ENCODE data around the gene MANSC1.

MANSC1 gene

GRCh38 chr12:12282202-12282601 lies 67.8 kb downstream of the MANSC1 start:
- TF ChIP-seq, protein P1, sequence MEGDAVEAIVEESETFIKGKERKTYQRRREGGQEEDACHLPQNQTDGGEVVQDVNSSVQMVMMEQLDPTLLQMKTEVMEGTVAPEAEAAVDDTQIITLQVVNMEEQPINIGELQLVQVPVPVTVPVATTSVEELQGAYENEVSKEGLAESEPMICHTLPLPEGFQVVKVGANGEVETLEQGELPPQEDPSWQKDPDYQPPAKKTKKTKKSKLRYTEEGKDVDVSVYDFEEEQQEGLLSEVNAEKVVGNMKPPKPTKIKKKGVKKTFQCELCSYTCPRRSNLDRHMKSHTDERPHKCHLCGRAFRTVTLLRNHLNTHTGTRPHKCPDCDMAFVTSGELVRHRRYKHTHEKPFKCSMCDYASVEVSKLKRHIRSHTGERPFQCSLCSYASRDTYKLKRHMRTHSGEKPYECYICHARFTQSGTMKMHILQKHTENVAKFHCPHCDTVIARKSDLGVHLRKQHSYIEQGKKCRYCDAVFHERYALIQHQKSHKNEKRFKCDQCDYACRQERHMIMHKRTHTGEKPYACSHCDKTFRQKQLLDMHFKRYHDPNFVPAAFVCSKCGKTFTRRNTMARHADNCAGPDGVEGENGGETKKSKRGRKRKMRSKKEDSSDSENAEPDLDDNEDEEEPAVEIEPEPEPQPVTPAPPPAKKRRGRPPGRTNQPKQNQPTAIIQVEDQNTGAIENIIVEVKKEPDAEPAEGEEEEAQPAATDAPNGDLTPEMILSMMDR (IDR thresholded peaks at IDR 0.05; ENCODE audit: insufficient read depth, low read depth, low read length, missing control alignments): no peak
- no peak overlapping the region for H3K4me3 ChIP-seq (ENCODE audit: low read depth, low read length)
- no peak for DNase-seq (ENCODE audit: low read depth)

DNA sequence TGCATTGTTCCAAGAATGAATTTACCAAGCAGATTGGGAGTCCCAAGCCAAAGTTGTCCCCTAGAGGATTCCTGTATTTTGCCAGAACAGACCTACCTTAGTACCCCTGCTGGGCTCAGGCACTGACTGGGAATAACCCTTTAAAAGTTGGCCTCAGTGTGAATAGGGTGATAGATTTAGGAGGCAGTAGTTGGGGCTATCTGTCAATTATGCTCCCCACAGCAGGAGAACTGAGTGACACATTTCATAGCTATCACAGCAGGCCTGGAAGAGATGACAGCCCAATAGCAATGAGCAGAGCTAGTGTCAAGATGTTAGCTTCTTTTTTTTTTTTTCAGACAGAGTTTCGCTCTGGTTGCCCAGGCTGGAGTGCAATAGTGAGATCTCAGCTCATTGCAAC lies 68.9 kb downstream of the MANSC1 start:
- H3K4me3 ChIP-seq (ENCODE audit: low read depth, low read length): no peak overlapping the region
- TF ChIP-seq, protein P1 (IDR thresholded peaks at IDR 0.05; ENCODE audit: insufficient read depth, low read depth, low read length, missing control alignments): no peak
- no peak for DNase-seq (ENCODE audit: low read depth)

GRCh38 chr12:12278899-12279298 lies 71.1 kb downstream of the MANSC1 start:
- TF ChIP-seq, protein P1 (IDR thresholded peaks at IDR 0.05; ENCODE audit: insufficient read depth, low read depth, low read length, missing control alignments): no peak
- no peak overlapping the region for H3K4me3 ChIP-seq (ENCODE audit: low read depth, low read length)
- DNase-seq (ENCODE audit: low read depth): peak; percentile 1

All from GM12865 (cell line).